NCI-H748 treated with DMSO at 0.1 percent for 48 hours (cell line): ENCODE measurements around the gene LGI2.
"Not testable (repeated sequence)": the region's sequence is repeated elsewhere in the genome, so short reads cannot be mapped to it uniquely, and the experiment has no call there.

ENCODE experiments used
- DNase-seq: peaks from one replicate; lab custom pipeline; 2025; lab: John Stamatoyannopoulos, UW

Gene LGI2

DNA sequence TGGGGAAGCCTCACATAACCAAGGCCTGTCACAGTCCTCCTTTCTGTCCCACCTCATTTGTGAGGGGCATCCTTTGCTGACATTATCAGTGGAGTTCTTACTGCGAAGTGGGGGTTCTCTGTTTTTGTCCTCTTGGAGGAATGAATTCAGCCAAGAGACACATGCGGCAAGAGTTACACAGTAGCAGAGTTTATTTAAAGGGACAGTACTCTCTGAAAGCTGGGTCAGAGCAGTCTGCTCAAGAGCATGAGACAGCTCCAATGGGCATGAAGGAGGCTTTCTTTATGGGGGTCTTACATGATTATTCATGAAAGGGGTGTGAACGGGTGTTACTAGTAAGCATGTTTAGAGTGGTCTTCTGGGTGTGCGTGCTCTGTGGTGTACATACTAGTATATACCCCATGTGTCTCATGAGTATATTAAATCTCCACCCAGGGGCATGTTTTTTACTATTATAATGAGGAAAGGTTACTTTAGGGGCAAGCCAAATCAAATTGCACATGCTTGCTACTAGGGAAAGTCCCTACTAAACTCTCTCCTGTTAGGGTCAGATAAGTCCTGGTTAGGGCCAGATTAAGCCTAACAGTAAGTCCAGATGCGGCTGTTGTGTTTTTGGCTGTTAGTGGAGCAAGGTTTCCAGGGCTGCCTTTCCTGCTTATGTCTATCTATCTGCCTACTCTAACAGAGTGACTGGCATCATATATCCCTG, 19.8 kb upstream of the LGI2 start:
- no peak for DNase-seq

DNA sequence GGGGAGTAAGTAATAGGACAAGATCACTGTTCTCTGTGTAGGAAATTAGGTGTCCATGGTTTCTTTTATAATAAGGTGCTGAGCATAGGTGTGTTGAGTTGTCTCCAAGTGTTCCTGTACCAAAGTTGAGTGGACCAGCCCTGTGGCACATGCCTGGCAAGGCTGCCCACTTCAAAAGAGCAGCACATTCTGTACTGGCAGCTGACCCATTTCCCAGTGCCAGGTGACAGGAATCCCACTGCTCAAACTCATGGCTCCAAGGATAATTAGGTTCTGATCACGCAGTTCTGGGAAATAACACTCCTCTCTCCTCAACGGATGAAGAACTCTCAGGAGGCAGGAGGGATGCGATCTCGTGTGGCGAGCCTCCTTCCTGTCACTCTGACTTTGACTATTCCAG, 12.8 kb upstream of the LGI2 start:
- no peak for DNase-seq

- no peak for DNase-seq
Observed at GRCh38 chr4:25033526-25033925, 2.8 kb upstream of the LGI2 start.

DNA sequence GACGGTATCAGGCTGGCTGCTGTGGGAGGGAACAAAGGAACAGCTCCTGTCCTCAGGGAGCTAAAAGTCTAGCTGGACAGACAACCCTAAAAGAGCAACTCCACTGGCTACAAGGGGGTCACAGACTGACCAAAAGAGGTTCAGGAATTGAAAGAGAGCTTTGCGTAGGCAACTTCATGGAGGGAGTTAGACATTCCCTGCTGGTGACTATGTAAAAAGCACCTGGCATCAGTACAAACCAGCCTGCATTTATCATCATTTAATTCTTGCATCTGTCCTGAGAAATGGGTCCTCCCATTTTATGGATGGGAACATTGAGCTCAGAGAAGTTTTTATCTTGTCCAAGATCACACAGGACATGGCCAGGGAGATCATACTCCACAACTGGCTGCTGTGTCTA, 1.4 kb upstream of the LGI2 start:
- DNase-seq: no peak

GRCh38 chr4:25031077-25031621, 403 bp upstream of the LGI2 start:
- peak; percentile 11 for DNase-seq

DNA sequence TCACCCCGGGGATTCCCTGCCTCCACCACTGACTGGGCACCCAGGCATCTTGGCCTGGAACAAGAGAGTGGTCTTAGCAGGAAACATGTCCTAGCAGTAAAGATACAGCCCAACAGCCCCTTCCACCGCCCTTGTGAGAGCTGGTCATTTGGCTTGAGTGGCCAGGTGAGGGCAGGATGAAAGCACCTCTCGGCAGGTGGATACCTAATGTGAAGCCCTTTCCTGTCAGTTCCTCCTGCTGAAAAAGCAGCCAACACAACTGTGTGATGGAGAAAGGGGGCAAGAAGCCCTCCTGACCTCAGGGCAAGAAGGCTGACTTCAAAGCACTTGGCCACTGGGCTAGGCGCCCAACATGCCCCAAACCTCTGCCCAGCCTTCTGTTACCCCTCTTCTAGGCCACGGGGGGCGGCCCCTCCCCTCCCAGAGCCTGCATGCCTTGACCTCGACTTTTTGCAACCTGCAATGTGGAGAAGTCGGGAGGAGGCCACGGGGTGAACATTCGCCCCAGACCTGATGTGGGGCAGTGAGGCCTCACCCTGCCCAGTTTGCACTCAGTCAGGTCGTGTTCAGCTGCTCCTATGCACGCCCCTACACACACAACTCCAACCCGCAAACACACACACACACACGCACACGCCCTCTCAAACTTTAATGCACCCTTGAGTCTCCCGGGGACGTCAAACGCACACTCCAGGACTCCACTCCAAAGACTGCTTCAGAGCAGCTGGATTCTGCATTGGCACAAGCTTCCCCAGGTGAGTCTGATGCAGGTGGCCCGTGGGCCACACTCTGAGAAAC, 1.1 kb downstream of the LGI2 start:
- no peak for DNase-seq

DNA sequence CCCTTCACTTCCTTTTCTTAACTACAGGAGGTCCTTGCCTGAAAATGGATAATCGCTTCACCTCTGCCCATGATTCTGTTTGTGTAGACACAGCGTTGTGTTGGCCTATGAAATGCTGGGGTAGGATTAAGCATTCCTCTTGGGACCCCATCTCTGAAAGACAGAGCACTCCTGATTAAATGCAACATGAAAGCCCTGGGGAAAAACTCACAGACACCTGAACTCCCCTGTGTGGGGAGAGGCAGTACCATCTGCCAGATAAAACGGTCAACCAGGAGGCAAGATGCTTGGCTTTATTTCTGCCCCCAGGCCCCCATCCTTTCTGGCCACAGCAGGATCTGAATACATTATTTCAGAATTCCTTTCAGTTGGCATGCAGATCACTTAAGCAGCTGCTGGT, 1.9 kb downstream of the LGI2 start:
- no peak for DNase-seq

GRCh38 chr4:25022766-25023165, 8.0 kb downstream of the LGI2 start:
- no peak for DNase-seq

DNA sequence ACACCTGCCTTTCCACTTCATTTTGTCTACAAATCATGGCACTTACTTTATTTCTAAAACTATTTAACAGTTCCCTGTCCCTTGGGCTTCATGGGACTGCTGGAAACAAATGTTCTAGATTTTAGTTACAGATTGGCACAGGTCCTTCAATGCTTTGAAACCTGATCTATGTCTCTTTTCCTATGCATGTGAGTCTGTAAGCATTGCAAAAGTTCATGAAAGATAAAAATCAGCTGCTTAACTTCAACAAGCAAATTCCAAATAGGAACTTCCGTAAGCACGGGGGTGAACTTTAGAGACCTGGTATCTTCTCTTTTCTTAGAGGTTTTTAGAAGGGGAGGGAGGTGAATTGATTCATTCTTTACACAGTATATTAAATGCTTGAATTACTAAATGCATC, 9.5 kb downstream of the LGI2 start:
- no peak for DNase-seq

- no peak for DNase-seq
Observed at GRCh38 chr4:25020236-25020635, 10.5 kb downstream of the LGI2 start.

GRCh38 chr4:25019501-25019900, 11.2 kb downstream of the LGI2 start:
- no peak for DNase-seq

DNA sequence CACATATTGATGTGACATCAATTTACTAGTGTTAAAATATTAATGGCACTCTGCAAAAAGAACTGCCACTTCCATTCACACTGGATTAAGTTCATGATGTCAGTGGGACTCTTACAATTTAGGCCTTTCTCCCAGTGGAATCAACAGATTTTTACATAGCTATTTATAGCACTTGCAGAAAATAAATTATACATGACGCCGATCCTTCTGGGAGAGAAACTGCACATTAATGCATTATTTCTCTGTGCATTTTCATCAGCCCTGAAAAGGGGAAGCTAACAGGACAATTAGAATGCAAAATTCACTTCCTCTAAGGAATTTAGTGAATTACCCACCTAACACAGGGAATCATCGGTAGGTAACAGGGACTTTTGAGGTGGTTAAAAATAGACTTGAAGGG, 15.7 kb downstream of the LGI2 start:
- no peak for DNase-seq

DNA sequence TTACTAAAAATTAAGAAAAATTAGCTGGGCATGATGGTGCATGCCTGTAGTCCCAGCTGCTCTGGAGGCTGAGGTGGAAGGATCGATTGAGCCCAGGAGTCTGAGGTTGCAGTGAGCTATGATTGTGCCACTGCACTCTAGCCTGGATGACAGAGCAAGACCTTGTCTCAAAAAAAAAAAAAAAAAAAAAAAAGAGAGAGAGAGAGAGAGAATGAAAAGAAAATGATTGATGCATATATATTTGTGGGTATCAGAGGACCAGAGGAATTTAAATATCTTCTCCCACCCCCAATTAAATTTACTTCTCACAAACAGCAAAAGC, 16.1 kb downstream of the LGI2 start:
- not testable (repeated sequence) for DNase-seq

- no peak for DNase-seq
Observed at GRCh38 chr4:25013756-25014661, 16.7 kb downstream of the LGI2 start.

DNA sequence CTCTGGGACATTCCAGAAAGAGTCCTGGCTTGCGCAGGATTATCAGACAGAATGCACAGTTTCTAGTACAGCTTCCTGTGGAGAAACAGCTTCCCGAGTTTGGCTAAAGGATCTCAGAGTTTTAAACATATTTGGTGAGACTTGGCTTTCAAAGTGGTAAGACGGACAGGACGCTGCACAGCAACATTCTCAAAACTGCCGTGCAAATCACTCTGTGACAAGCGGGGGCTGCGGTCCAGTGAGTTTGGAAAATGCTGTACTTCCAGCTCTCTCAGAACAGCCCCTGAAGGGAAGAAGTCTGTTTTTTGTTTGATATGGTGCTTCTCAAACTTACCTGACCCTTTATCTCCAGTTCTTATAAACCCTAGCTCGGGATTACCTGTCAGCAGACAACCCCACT, 18.1 kb downstream of the LGI2 start:
- no peak for DNase-seq

DNA sequence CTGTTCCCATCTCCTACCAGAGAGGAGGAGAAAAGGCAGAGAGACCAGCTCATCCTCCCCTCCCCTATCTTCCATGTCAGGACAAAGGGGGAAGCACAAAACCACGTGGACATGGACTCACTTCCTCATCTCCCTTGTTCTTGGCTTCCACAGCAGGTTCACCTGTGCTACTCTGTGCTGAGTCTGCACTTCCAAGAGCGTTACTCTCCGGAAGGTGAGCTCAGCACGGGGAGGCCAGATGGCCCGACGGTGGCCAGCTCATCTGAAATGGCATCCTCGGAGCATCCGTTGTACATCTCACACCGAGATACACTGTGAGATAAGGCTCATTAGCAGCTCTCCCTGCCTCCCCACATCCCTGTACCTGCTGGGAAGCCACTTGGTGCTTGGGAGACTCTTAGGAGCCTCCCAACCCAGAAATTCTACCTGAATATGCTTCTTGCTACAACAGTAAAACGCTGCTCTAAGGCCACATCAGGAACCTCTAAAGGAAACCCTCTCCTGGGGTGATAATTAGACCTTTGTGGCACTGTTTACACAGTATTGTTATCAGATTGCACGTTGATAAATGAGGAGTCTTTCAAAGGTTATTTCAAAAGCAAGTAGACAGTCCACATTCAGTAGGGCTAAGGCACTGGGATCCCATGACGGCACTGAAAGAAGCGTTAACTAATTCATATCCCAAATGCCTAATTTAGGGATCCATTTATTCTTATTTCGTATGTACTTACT, 19.4 kb downstream of the LGI2 start:
- DNase-seq: peak; percentile 77

- DNase-seq: no peak
Observed at GRCh38 chr4:25007598-25007997, 23.1 kb downstream of the LGI2 start.

- no peak for DNase-seq
Observed at GRCh38 chr4:25002681-25003080, 28.1 kb downstream of the LGI2 start.

DNA sequence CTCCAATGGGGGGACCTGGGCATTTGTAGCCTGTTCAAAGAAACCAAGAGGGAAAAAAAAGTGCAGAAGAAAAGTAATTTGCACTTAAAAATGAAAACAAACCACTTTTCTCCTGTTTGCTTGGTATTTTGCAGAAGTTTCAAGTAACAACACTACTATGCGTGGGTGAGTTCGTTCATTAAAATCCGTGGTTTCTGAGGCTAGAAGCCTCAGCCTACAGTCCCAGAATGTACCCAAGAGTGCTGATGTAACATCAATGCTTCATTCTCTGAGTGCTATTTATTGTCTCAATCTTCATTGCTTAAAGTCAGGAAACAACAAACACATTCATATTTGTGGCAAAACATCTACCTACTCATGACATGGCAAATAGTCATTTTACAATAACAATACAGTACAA, 29.2 kb downstream of the LGI2 start:
- DNase-seq: no peak

GRCh38 chr4:25000639-25001038, 30.1 kb downstream of the LGI2 start:
- no peak for DNase-seq

- DNase-seq: no peak
Observed at GRCh38 chr4:24999392-25000089, 31.2 kb downstream of the LGI2 start.
